Stimulated activated CD4-positive, alpha-beta T cell treated with anti-CD3 and anti-CD28 coated beads, TNF-alpha, amount 100 ng/mL, for 24 hours (primary cell): ENCODE results near the gene FAM50A.
A peak's percentile ranks its signal among the peaks of the same experiment; 100 is the strongest.
"Not testable (repeated sequence)": the region's sequence is repeated elsewhere in the genome, so short reads cannot be mapped to it uniquely, and the experiment has no call there.

Experiments used
- DNase-seq, 3 experiments: peaks; one replicate each; pipeline ENCODE4 v3.0.0-alpha.2; 2020; ENCODE audit warnings: low read depth in 3 of 3

Gene FAM50A, protein sequence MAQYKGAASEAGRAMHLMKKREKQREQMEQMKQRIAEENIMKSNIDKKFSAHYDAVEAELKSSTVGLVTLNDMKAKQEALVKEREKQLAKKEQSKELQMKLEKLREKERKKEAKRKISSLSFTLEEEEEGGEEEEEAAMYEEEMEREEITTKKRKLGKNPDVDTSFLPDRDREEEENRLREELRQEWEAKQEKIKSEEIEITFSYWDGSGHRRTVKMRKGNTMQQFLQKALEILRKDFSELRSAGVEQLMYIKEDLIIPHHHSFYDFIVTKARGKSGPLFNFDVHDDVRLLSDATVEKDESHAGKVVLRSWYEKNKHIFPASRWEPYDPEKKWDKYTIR

DNA sequence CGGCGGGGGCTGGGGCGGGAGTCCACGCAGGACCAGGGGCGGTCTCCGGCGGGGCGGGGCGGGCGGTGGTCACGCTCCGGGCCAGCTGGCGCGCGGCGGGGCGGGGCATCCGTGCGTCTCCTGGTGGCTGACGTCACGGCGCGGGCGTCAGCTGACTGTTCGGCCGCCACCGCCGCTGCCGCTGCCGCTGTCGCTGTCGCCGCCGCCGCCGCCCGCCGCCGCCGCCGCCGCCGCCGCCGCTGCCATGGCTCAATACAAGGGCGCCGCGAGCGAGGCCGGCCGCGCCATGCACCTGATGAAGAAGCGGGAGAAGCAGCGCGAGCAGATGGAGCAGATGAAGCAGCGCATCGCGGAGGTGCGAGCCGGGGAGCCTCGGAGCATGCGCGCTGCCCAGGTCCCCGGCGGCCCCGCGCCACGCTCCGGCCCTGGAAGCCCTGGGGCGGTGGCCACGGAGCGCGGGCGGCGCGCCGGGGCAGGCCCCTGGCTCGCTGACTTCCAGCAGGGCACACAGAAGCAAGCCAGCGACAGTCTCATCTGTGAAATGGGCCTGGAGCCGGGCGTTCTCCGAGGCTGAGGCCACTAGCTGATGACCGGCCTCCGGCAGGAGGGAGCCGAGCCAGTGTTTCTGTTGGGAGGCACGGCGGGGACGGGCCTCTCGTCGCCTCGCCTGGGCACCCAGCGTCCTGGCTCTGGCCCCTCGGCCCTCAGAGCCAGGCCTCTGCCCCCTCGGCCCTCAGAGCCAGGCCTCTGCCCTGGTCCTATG, at the start of gene FAM50A:
Gene FAM50A, plus strand, starts transcription at position 150 of the 763 bp plus-strand sequence. Its CDS starts 95 bp downstream, at position 245.
- DNase-seq = peak; percentile 32 to 72 (median 55)

- not testable (repeated sequence) for DNase-seq
Measured at GRCh38 chrX:154396363-154396762, 47.6 kb upstream of the FAM50A start.

DNA sequence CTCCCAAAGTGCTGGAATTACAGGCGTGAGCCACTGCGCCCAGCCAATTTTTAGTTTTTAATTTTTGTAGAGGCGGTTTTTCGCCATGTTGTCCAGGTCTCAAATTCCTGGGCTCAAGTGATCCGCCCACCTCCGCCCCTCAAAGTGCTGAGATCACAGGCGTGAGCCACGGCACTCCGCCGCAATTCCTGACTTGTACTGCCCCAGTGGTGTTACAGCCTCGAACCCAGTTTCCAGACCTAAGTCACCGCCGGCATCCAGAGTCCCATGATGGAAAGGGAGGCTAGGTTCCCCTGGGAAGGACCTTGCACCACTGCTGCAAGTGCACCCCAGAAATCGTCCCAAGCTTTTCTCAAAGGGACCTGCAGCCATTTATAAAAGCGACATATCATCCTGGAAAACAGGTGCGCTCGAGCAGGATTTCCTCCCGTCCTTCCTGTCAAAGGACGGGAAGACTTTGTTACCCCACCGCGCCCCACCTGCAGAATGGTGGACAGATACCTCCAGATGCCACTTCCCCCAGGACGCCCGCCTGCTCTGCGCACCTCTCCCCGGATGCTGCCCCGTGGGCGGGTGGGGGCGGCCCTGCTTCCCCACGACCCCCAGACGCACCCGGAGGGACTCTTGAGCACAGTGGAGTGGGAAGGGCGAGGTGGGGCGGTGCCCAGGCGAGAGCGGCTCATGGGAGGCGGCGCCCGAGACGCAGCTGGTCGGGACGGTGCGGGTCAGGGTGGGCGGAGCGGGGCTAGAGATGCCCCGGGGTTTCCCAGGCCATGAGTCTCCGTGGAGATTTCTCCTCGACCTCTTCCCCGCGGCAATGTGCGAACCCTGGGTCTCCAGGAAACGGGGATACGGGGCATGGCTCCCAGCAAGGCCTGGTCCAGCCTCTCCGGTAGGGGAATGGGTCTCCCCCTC, 46.7 kb upstream of the FAM50A start:
- peak in 2 of 3 experiments; percentile 56 to 73 for DNase-seq

DNA sequence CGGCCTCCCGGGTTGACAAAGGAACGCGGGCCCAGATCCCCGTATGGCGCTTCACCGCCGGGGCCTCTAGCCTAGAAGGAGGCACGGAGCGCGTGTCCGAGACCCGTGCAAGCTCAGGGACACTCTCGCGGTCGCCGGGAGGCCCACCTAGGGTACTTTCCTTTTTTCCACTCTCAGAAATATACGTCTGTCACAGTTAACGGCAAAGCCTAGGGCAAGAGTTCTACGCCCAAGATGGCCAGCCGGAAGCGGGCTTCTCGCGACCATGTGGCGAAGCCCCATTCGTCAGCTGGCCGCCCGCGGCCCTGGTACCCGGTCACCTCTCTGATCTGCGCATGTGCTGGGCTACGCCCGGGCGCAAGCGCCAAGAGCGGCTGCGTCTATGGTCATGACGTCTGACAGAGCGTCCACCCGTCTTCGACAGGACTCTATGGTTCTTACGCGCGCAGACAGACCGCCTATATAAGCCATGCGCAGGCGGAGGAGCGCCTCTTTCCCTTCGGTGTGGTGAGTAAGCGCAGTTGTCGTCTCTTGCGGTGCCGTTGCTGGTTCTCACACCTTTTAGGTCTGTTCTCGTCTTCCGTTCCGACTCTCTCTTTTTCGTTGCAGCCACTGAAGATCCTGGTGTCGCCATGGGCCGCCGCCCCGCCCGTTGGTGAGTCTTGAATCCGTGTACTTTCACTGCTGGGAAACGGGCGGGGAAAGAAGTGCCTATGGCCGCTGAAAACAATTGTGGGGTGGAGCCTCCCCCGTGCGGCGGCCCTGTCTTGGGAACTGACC, 45.9 kb upstream of the FAM50A start, which contains the start of gene RPL10:
Gene RPL10, plus strand, starts transcription at position 490 of the 780 bp plus-strand sequence. Its CDS starts 143 bp downstream, at position 633.
- DNase-seq = peak; percentile 73 to 87 (median 79)

- DNase-seq = peak; percentile 62 to 77 (median 65)
Measured at GRCh38 chrX:154398668-154399526, 45.0 kb upstream of the FAM50A start.

- no peak for DNase-seq
Measured at GRCh38 chrX:154399527-154400368, 44.2 kb upstream of the FAM50A start.

DNA sequence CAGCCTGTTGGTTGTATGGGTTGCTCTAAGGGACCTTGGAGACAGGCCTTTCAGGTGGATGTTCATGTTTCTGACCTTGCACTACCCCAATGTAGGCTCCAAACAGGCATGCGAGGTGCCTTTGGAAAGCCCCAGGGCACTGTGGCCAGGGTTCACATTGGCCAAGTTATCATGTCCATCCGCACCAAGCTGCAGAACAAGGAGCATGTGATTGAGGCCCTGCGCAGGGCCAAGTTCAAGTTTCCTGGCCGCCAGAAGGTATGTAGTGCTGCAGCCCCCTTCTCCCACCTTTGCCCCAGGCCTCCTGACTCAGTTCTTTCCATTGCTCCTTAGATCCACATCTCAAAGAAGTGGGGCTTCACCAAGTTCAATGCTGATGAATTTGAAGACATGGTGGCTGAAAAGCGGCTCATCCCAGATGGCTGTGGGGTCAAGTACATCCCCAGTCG, 43.5 kb upstream of the FAM50A start:
- DNase-seq = not testable (repeated sequence)

- no peak for DNase-seq
Measured at GRCh38 chrX:154401045-154401799, 42.7 kb upstream of the FAM50A start.

- DNase-seq = no peak
Measured at GRCh38 chrX:154401918-154402621, 41.9 kb upstream of the FAM50A start.

DNA sequence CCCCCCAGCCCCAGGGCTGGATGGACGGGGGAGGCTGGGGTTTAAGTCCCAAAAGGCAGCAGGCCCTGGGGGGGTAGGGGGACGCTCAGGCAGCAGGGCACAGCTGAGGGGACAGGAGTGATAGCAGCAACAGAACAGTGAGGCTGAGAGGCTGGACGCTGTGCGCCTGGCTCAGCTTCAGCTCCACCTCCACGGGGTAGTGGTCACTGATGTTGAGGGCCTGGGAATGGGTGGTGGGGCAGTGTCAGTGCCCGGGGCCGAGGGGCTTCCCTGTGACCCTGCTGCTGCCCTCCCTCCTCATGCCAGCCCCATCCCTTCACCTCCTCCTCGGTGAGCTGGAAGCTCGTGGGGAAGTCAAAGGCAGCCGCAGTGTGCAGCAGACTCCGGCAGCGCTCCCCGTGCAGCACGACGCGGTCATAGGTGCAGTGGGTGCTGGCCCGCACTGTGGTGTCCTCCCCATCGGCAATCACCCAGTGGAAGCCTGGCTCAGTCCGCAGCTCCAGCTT, 41.3 kb upstream of the FAM50A start:
- DNase-seq = no peak

GRCh38 chrX:154403192-154403591, 40.7 kb upstream of the FAM50A start:
- no peak for DNase-seq

DNA sequence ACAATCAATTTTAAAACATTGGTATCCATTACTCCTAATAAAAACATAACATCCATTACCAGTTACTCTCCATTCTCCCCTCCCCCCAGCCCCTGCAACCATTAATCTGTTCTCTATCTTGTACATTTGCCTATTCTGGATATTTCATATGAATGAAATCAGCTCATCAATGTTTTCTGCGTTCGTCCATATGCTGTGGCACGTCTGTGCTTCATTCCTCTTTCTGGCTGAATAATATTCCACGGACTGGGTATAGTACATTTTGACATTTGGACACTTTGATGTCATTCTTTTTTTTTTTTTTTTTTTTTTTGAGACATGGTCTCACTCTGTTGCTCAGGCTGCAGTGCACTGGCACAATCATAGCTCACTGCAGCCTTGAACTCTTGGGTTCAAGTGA, 40.1 kb upstream of the FAM50A start:
- DNase-seq = no peak

- DNase-seq = no peak
Measured at GRCh38 chrX:154404625-154405192, 39.2 kb upstream of the FAM50A start.

- no peak for DNase-seq
Measured at GRCh38 chrX:154408659-154409221, 35.2 kb upstream of the FAM50A start.

- DNase-seq = no peak
Measured at GRCh38 chrX:154409222-154409871, 34.6 kb upstream of the FAM50A start, which contains the start of gene DNASE1L1. Gene DNASE1L1, minus strand, starts transcription at chrX:154409254. Its CDS starts 3,686 bp downstream, at chrX:154405568.

DNA sequence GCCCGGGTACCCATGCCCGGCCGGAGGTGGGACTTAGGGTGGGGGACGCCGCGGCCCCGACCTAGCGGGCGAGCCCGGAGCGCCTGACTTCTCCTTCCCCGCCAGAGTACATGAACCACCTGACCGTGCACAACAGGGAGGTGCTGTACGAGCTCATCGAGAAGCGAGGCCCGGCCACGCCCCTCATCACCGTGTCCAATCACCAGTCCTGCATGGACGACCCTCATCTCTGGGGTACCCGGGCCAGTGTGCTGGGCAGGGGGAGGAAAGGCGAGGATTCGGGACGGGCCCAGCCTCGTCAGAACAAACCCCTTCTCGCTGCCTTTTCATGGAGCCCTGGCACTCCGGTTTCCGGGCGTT, 32.0 kb upstream of the FAM50A start:
- peak in 1 of 3 experiments; percentile 65 for DNase-seq
